ENCODE measurements around the gene RAPGEF1.

GRCh38 chr9:131575946-131576853, 163.7 kb downstream of the RAPGEF1 start:
- no peak for TF ChIP-seq SIN3A (IDR thresholded peaks at IDR 0.05; ENCODE audit: borderline replicate concordance, insufficient read depth, low read length)
- no peak for TF ChIP-seq REST (IDR thresholded peaks at IDR 0.05; ENCODE audit: insufficient read depth in 1 of 2, low read depth in 2 of 2, low read length in 2 of 2)
